GM19324 (cell line): ENCODE data around the gene TIGD4.
A peak's percentile ranks its signal among the peaks of the same experiment; 100 is the strongest.

Source experiments
- ATAC-seq: cut with Tn5 transposase; IDR thresholded peaks from one replicate; pipeline ENCODE4 v1.9.1; 2021; ENCODE audit warnings: mild to moderate bottlenecking, moderate library complexity; ENCODE audit not compliant: unreplicated experiment, low FRiP score

Gene TIGD4

DNA sequence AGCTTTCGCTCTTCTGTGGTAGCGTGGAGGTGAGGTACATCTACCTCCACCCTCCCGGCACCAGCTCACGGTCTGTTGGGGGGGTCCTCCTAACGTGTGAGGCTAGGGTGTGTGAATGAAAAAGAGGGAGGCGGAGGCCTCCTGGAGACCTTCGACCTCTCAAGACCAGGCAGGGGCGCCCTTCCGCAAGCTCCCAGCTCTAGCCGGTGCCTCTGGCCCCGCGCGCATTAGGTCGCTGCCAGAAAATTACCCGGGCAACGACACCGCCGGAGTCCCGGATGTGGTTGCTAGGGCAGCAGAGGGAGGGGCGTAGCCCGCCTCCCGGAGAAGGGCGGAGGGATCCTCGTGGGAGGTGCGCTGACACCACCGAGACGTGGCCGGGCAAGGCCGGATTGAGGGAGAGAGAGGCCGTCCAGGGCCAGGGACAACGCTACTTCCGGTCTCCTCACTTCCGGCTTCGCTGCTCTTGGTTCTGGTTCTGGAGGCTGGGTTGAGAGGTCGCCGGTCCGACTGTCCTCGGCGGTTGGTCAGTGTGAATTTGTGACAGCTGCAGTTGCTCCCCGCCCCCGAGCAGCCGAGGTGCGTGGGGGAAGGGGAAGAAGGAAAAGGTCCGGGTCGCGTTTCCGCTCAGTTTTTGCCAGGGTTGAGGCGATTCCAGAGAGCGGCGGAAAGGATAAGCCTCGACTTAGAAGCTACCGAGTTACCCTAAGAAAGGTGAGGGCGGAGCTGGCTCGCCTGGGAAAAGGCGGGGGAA lies at the start of gene TIGD4, which contains the start of gene ARFIP1:
Gene TIGD4, minus strand, starts transcription at position 218 of the 754 bp plus-strand sequence. CDS start 8,726 bp downstream, outside the sequence.
Gene ARFIP1, plus strand, starts transcription at position 442 of the 754 bp plus-strand sequence. CDS start 49,680 bp downstream, outside the sequence.
- ATAC-seq: peak; percentile 98

DNA sequence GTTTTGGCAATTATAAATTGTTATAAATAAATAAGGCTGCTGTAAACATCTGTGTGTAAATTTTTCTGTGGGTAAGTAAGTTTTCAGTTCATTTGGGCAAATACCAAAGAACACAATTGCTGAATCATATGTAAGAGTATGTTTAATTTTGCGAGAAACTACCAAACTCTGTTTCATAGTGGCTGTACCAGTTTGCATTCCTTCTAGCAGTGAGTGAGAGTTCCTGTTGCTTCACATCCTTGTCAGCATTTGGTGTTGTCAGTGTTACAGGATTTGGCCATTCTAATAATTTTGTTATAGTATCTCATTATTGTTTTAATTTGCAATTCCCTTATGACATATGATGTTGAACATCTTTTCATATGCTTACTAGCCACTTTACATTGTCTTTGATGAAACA lies 48.6 kb upstream of the TIGD4 start:
- no peak for ATAC-seq

DNA sequence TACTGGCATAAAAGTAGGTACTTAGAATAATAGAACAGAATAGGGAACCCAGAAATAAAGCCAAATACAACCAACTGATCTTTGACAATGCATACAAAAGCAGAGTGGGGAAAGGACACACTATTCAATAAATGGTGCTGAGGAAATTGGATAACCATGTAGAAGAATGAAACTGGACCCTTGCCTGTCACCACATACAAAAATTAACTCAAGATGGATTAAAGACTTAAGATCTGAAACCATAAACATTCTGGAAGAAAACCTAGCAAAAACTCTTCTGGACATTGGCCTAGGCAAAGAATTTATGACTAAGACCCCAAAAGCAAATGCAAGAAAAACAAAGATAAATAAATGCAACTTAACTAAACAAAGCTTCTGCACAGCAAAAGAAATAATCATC lies 45.8 kb upstream of the TIGD4 start:
- ATAC-seq: no peak

DNA sequence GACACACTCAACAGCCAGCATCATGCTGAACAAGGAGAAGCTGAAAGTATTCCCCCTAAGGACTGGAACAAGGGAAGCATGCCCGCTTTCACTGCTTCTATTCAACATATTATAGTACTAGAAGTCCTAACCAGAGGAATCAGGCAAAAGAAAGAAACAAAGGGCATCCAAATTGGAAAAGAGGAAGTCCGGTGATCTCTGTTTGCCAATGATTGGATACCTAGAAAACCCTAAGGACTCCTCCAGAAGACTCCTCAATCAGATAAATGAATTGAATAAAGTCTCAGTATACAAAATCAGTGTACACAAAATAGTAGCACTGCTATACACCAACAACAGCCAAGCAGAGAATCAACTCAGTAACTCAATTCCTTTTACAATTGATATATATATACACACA lies 45.0 kb upstream of the TIGD4 start:
- no peak for ATAC-seq

DNA sequence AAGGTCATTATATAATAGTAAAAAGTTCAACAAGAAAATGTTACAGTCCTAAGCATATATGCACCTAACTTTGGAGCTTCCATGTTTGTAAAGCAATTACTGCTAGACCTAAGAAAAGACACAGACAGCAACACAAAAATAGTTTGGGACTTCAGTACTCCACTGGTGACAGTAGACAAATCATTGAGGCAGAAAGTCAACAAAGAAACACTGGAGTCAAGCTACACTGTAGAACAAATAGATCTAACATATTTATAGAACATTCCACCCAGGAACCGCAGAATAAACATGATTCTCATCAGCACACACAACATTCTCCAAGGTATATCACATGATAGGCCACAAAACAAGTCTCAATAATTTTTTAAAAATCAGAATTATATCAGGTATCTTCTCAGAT lies 42.8 kb upstream of the TIGD4 start:
- ATAC-seq: no peak

DNA sequence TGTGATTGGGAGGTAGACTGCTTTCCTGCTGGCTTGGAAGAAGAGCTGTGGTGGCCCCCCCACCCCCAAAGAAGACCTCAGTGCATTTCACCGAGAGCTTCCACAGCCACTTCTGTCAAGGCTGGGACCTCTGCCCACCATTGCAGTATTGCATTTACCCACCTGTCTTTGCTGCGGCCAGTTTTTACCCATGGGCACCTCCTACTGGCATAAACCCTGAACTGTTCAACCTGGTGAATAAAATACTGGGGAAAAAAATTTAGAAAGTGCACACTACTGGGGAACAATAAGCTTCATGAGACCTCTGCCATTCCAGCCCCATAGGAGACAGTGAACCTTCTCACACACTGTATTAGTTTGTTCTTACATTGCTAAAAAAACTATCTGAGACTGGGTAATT lies 40.5 kb upstream of the TIGD4 start:
- ATAC-seq: no peak

DNA sequence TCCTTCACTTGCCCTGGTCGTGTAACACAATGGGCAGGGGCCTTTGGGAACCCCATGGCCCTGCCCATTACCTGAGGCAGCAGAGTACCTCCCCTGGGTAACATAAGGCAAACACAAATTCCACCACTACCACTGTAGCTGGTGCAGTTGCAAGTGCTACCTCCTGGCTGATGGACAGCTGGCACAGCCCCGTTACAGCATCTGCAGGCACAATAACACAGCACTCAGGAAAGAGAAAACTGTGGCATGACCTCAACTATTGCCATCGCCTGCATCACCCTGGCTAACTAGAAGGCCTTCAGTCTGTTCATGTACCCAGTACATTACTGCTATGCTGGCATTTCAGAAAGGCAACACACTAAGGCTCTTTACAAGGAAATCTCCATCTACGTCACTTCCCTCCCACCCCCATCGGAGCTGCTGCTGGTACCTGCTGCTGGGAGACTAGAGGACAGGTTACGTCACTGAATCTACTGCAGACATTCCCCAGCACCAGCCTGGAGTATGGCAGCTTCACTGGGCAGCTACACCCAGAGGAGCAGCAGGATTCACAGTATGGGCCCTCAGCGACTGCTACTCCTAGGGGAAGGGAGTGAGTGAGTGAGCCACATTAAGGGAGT lies 39.6 kb upstream of the TIGD4 start:
- no peak for ATAC-seq

DNA sequence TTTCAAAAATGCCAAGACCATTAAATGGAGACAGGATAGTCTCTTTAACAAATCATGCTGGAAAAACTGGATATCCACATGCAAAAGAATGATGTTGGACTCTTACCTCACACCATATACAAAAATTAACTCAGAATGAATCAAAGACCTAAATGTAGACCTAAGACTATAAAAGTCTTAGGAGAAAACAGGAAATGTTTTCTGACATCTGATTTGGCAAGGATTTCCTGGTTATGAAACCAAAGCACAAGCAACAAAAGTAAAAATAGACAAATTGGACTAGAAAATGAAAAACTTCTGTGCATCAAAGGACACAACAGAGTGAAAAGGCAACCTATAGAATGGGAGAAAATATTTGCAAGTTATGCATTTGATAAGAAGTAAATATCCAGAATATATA lies 37.8 kb upstream of the TIGD4 start:
- no peak for ATAC-seq

DNA sequence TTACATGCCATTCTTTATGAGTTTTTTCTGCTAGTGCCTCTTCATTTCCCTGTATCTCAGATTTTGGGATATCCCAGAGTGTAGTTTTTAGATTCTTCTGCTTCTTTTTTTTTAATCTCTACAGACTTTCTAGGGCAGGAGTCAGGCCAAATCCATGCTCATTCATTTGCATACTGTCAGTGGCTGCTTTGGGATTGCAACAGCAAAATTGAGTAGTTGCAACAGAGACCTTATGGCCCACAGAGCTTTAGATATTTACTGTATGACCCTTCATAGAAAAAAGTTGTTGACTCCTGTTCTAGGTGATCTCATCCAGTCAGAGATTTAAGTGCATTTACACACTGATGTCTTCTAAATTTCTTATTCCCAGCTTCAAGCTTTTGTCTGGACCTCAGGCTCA lies 35.5 kb upstream of the TIGD4 start:
- ATAC-seq: no peak

DNA sequence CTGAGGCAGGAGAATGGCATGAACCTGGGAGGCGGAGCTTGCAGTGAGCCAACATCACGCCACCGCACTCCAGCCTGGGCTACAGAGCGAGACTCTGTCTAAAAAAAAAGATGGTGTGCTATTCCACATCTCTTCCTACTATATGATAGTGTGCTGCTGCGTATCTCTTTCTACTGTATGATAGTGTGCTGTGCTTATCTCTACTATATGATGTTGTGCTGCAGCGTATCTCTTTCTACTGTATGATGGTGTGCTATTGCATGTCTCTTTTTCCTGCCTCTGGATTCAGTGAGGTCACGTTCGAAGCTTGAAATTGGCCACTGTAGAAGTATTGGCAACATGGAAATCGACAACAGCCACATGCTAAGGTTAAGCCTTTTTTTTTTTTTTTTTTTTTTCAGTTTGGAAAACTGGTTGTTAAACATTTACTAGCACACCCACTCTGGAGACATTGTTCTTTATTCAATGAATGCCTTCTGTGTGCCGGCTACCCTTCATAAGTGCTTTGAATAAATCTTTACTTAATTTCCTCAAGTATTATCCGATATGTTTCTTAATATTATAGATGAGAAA lies 31.3 kb upstream of the TIGD4 start:
- no peak for ATAC-seq

DNA sequence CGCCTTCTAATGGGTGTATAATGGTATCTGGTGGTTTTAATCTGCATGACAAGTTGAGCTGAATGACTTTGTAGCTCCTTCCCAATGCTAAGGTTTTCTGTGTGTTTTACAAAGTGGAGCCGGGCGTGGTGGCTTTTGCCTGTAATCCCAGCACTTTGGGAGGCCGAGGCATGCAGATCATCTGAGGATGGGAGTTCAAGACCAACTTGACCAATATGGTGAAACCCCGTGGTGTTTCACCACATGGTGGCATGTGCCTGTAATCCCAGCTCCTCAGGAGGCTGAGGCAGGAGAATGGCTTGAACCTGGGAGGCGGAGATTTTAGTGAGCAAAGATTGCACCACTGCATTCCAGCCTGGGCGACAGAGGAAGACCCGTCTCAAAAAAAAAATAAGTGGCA lies 29.1 kb upstream of the TIGD4 start:
- no peak for ATAC-seq

DNA sequence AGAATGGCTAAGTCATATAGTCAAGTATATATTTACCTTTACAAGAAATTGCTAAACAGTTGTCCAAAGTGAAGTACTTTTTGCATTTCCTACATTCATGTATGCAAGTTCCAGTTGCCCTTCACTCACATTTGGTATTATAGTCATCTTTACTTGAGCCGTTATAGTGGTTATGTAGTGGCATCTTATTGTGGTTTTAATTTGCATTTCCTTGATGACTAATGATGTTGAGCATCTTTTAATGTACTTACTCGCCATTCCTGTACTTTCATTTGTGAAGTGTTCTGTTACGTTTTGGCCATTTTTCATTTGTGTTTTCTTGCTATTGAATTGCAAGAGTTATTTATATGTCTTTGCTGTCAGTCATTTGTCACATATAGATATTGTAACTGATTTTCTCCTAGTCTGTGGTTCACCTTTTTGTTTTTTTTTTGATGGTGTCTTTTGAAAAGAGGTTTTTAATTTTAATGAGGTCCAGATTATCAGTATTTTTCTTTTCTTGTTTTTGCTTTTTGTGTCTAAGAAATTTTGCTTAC lies 27.8 kb upstream of the TIGD4 start:
- ATAC-seq: no peak

DNA sequence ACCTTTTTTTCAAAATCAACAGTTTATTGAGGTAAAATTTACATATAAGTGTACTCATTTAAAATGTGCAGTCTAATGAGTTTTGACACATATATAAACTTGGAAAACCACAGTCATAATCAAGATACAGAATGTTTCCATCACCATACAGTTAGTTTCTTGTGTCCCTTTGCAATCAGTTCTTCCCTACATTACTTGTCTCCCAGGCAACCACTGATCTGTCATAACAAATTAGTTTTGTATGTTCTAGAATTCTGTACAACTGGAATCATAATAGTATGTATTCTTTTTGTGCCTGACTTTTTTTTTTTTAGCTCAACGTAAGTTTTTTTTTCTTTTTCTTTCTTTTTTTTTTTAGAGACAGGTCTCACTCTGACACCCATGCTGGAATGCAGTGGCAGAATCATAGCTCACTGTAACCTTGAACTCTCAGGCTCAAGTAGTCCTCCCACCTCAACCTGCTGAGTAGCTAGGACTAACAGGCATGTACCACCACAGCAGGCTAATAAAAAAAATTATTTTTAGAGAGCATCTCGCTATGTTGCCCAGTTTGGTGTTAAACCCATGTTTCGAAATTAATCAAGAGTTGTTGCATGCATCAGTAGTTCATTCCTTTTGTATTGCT lies 27.1 kb upstream of the TIGD4 start:
- no peak for ATAC-seq

DNA sequence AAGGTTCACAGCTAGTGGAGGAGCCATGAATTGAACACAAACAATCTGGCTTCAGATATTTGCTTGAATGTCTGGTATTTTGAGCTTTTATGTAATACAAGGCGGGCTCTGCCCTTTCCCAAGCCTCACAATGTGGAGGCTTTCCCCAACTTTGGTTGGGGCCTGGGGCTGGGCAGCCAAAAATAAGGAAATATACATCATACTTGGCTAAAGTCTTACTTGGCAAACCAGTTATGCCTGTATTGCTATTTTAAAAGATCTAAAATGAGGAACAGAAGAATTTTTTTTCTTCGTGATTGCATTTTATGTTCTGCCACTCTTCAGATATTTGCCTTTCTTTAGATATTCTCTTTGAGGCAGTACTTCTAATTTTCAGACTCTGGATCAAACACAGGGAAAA lies 26.3 kb upstream of the TIGD4 start:
- ATAC-seq: no peak

DNA sequence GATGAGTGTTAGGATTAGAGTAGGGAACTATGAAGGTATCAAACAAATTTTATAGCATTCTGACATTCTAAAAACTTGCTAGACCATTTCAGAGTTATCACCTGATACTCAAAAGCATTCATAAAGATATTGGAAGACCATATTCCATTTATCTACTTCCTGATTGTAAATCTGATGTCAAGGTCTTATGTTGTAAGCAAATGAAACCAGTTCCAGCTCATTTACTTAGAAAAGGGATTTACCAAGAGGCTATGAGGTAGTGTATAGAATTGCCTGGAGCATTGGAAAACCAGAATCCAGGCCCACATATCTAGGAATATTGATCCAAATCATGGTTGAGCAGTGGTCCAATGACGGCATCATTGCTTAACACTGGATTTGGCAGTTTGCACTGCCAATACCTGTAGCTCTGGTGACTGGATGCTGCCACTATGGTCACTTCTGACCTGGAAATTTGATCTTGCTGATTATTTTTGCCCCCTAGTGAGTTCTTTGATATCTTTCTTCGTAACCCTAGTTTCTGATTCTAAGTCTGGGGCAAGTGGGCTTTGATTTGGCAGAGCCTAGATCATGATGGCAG lies 25.6 kb upstream of the TIGD4 start:
- no peak for ATAC-seq

DNA sequence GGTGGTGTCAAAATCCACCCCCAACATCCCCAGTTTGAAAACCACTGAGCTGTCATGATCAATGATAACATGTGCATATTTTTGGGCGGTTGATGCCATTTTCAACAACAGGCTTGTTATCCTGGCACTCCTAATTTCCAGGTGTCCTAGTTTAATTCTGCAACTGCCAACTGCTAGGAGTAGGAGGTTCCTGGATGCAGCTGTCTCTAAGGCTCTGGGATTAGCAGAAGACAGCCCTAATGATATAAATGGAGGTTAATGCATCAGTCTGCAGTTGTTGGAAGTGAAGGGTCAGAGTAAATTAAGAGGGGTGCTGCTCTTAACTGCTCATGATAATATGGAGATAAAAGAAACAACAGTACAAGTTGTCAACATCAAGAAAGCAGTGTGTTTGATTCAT lies 24.0 kb upstream of the TIGD4 start:
- no peak for ATAC-seq

DNA sequence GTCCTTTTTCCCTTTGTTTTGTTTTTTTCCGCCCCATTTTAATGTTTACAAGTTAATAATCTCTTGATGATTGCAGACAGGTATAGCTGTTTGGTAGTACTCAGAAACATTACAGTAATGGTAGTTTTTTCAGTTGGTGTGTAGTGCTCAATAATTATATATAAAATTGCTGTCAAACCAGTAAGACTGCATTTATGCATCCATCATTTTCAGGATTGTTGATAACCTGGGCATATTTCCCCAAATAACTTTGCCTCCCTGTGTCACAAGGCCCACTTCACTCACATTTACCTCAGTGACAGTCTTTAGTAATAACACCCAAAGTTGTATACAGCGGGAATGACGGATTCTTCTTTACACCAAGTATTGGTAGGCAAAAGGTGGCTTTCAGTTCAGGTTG lies 16.4 kb upstream of the TIGD4 start:
- no peak for ATAC-seq

DNA sequence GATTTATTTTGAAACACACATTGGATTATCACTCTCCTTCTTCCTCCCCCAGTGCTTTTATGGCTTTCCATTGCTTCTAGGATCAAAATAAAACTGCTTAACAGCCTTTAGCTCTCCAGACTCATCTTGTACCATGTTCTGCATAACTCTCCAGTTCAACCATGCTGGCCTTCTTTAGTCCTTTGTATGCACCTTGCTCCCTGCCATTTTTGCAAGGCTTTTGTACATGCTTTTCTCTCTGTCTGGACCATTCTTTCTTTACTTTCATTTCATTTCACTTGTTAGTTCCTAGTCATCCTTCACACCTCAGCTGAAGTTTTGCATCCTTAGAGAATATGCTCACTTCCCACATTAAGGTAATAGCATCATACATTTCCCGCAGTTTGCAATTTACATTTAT lies 7.1 kb upstream of the TIGD4 start:
- ATAC-seq: no peak

DNA sequence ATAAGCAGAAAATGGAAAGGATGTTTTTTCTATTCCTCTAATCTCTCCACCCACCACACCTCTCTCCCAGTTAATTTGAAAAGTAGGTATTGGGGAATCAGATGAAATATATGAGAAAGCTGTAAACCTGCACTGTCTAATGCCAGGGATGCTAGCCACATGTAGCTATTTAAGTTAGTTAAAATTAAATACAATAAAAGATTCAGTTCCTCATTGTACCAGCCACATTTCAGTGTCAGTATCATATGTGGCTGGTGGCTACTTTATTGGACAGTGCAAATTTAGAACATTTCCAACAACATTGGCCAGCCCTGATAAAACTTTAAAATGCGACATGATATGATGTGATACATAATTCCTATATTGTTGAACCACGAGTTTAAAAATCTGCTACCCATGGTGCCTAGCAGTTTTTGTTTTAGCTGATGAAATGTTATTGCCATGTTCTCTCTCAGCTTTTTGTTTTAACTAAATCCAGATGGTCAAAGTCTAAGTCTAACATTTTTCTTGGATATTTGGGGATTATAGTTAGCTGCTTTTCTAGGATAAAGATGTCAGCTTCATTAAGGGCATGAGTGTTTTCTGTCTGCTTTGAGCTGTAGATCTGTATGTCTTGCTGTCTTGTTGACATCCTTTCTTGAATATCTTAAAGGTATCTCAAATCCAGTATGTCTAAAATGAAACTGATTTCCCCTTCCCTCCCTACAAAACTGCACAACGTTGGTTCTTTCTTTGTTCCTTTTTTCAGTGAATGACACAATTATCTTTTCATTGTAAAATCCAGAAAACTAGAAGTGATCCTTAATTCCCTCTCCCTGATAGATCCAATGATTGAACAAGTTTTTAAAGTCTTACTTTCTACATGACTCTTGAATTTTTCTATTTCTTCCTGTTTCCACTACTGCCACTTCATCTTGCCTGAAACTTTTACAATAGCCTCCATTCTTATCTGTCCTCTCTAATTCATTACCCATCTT lies 6.4 kb upstream of the TIGD4 start:
- no peak for ATAC-seq
